GM19239 (cell line): Measurements from ENCODE around the gene CBFB.
"Not testable (repeated sequence)": the region's sequence is repeated elsewhere in the genome, so short reads cannot be mapped to it uniquely, and the experiment has no call there.

Experiments
- DNase-seq: peaks from one replicate; pipeline ENCODE4 v3.0.0; 2011; ENCODE audit warnings: low spot score; ENCODE audit not compliant: insufficient read length
- FAIRE-seq: peaks from 2 replicates; lab custom pipeline; 2011; peaks lifted over from hg19 to GRCh38; lab: Jason Lieb, UNC

The CBFB gene

GRCh38 chr16:67039260-67040020 is 10.5 kb downstream of the CBFB start:
- FAIRE-seq (no peak), DNase-seq (no peak)

GRCh38 chr16:67040166-67040565 is 11.2 kb downstream of the CBFB start:
- no peak for DNase-seq
- FAIRE-seq, result no peak

- DNase-seq (no peak), FAIRE-seq (no peak)
Measured at GRCh38 chr16:67040906-67041305, 12.0 kb downstream of the CBFB start.

- FAIRE-seq, DNase-seq: not testable (repeated sequence)
Measured at GRCh38 chr16:67041520-67041919, 12.6 kb downstream of the CBFB start.

- DNase-seq (no peak), FAIRE-seq (no peak)
Measured at GRCh38 chr16:67043420-67043819, 14.5 kb downstream of the CBFB start.

GRCh38 chr16:67050796-67051195 is 21.8 kb downstream of the CBFB start:
- FAIRE-seq (no peak), DNase-seq (no peak)

GRCh38 chr16:67052399-67052798 is 23.4 kb downstream of the CBFB start:
- no peak for FAIRE-seq

GRCh38 chr16:67053767-67054334 is 24.9 kb downstream of the CBFB start:
- FAIRE-seq, result peak; percentile 80
- DNase-seq, result no peak

More at GRCh38 chr16:67052399-67052798, 23.4 kb downstream of the CBFB start:
- DNase-seq, result no peak

- FAIRE-seq (no peak), DNase-seq (no peak)
Measured at GRCh38 chr16:67054901-67055300, 26.0 kb downstream of the CBFB start.

- DNase-seq, result no peak
- no peak for FAIRE-seq
Measured at GRCh38 chr16:67055712-67056487, 27.0 kb downstream of the CBFB start.

- peak; percentile 71 for FAIRE-seq
- no peak for DNase-seq
Measured at GRCh38 chr16:67063008-67063407, 34.1 kb downstream of the CBFB start.

GRCh38 chr16:67068212-67068753 is 39.3 kb downstream of the CBFB start:
- DNase-seq, result no peak
- FAIRE-seq, result peak; percentile 31

GRCh38 chr16:67071476-67072048 is 42.6 kb downstream of the CBFB start:
- no peak for DNase-seq
- no peak for FAIRE-seq

- DNase-seq, result no peak
- FAIRE-seq, result no peak
Measured at GRCh38 chr16:67075331-67075730, 46.4 kb downstream of the CBFB start.

- DNase-seq, result no peak
- FAIRE-seq, result peak; percentile 37
Measured at GRCh38 chr16:67077871-67078270, 48.9 kb downstream of the CBFB start.

- no peak for DNase-seq
- no peak for FAIRE-seq
Measured at GRCh38 chr16:67082100-67082499, 53.2 kb downstream of the CBFB start.

- DNase-seq (no peak), FAIRE-seq (peak; percentile 40)
Measured at GRCh38 chr16:67082891-67083290, 53.9 kb downstream of the CBFB start.

- FAIRE-seq (peak; percentile 76), DNase-seq (no peak)
Measured at GRCh38 chr16:67084345-67085028, 55.5 kb downstream of the CBFB start.

- DNase-seq (no peak), FAIRE-seq (no peak)
Measured at GRCh38 chr16:67086822-67087221, 57.9 kb downstream of the CBFB start.

GRCh38 chr16:67087291-67087690 is 58.3 kb downstream of the CBFB start:
- FAIRE-seq (no peak), DNase-seq (no peak)
